GM21423 (cell line): ENCODE data around the gene CCDC192.
"Not testable (repeated sequence)": the region's sequence is repeated elsewhere in the genome, so short reads cannot be mapped to it uniquely, and the experiment has no call there.

Experiments
- ATAC-seq: cut with Tn5 transposase; IDR thresholded peaks from one replicate; pipeline ENCODE4 v1.9.1; 2021; ENCODE audit warnings: mild to moderate bottlenecking, moderate library complexity; ENCODE audit not compliant: unreplicated experiment

Gene CCDC192

DNA sequence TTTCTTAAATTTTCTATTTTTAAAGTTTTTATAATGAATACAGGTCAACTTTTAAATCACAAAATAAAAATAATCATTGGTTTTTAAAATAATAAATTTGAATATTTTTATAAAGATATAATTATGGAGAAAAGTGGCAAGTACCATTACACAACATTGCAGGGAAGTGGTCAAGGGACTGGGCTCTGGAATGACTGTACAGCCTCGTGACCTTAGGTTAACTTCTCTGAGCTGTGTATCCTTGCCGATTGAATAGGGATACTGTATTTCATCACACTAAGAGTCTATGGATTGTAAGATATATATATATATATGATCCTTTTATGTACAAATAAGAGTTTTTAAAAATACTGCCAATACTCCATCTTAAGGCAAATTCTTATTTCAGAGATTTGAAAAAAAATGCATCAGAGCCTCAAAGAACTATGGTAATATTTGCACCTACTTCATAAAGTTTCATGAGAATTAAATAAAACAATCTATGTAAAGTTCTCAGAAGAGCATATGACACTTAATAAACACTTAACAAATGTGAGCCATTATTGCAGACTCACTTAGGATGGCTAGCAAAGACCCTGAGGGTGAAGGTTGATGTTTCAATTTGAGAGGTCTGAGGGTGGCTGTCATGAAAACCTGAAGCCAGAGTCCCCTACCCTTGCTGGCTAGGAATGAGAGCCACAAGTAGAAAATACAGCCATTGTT is 136.5 kb downstream of the CCDC192 start:
- peak; percentile 56 for ATAC-seq

DNA sequence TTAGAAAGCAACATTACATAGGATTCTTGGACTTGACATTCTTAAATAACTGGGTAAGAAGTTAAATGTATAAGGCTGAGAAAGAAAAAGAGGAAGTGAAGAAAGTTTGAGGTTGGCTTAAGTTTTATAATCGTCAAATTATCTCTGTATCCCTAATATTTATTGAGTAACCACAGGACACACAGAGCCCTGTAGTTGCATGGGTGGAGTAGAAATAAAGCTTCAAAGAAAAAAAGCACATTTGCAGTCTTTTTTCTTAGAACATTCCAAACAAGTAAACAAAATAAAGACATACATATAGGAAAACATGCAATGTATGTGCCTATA is 137.0 kb downstream of the CCDC192 start:
- peak; percentile 68 for ATAC-seq

DNA sequence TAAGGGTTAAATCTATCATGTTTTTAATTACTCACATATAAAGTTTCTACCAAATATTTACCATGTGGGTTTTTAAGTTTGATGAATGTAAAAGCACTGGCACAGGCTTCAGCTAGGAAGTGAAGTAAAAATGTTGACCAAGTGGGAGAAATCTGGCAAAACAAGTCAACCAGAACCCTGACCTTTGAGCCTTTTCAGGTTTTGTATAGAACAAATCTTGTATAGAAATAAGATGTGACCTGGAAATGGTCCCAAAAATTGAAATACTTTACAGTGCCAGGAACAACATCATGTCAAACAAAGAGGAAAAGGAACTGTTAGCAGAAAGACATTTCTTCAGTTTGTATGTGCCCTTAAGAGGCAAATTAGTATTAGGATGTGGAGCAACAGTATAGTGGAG is 137.6 kb downstream of the CCDC192 start:
- no peak for ATAC-seq

DNA sequence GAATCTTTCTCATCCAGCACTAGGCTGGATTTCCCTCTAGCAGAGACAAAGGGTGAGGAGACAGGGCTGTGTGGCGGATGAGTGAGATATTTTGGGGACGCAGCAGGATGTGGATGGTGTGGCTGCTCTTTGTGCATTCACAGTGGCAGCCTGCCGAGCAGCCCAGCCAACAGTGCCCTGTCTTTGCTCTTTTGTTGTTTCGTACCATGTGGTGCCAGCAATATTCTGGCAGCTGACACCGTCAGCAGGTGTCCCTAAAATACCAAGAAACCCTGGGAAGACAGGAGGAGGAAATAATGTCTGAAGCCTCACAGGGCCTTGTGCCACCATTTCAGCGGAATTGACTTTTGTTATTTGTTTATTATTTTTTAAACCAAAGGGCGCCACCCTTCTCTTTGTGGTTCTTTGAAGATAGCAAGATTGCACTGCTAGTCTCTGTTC is 141.4 kb downstream of the CCDC192 start:
- ATAC-seq, result no peak

DNA sequence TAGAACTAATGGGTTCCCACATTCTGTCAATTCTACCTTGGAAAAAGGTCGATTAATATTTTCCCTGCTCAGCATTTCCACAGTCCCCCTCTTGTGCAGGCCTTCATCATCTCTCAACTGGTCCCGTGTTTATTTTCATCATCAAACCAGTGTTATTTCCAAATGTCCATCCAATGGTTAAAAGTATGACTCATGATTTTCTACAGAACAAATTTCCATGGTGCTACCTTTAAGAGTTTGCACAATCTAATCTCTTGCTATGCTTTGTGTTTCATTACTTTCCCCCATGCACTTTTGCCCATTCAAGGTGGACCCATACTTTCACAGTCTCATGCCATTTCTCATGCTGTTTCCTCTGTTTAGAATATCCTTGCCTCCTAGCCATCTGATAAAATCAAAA is 143.7 kb downstream of the CCDC192 start:
- ATAC-seq, result no peak

DNA sequence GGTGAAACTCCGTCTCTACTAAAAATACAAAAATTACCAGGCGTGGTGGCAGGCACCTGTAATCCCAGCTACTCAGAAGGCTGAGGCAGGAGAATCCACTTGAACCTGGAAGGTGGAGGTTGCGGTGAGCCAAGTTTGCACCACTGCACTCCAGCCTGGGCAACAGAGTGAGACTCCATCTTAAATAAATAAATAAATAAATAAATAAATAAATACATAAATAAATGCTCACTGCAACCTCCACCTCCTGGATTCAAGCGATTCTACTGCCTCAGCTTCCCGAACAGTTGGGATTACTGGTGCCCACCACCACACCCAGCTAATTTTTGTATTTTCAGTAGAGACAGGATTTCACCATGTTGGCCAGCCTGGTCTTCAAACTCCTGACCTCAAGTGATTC is 144.4 kb downstream of the CCDC192 start:
- not testable (repeated sequence) for ATAC-seq

DNA sequence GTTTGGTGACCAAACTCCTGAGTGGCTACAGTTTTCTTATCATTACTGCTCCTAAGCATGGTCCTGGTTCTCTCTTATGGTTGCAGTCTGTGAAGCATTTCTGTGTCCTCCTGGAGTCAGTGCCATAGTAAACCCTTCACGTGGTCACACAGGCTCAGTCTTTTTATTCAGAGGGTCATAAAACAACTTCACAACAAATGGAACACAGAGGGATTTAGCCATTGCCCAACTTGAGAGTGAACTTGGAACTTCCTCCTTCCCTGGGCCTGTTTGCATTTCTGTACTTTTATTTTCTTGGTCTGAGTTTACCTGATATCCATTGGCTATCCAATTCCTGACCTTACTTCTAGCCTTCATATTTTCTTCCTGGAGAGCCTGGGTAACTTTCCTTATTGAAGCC is 144.9 kb downstream of the CCDC192 start:
- no peak for ATAC-seq

DNA sequence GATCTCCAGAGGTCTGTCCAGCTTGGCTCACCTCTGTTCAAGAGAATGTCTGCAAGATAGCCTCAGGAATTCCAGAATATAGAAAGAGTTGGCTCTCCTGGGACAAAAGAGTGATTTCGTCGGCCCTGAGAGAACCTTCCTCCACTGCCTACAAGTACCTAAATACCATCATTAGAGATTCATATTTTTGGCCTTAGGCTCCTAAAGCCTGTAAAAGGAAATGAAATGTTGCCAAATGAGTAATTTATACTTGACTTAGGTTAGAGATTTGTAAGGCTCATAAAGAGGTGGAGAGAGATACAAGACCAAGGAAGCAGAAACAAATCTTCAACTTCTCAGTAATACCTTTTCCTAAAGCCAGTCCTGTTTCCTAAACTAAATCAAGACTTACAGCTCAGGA is 146.2 kb downstream of the CCDC192 start:
- ATAC-seq, result no peak

DNA sequence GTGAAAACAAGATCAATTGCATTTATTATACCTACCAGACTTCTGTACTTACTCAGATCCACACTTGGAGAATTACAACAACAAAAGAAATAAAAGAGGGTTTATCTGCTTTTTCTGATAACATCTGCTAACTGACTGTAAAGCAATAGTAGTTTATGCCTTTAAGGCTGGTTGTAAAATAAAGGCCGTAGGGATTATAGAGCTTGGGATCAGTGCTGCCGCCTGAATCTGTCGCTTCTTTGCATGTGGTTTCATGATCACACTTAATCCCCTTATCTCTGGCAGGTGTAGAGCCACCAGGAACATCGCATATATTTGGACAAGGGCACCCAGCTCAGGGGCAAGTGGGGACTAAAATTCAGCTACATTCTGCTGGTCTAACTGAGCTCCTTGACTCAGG is 146.7 kb downstream of the CCDC192 start:
- no peak for ATAC-seq

DNA sequence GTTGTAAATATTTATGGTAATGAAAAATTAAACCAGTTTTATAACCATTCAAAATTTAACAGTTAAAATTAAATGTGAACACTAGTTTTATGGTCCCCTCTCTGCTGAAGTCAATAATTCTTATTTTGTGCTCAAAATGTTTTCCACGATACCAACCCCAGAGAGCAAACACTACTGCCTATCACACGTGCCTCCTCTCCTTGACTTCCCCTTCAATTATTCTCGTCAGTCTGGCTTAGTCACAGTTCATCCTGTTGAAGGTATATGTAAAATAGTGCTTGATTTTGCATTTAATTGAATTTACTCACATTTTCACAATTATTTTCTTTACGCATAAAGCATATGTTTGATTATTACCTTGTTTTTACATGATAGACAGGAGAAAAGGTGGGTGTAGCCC is 148.8 kb downstream of the CCDC192 start:
- ATAC-seq, result no peak

DNA sequence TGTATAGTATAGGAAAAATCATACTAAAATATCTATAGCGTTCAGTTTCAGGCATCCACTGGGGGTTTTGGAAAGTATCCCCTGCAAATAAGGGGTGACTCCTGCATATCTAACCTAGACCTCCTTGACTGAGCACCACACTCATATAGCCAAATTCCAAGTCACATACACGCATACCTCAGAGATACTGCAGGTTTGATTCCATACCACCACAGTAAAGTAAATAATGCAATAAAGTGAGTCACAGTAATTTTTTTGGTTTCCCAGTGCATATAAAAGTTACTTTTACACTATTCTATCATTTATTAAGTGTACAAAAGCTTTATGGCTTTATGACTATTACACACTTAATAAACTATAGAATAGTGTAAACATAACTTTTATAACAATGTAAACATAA is 151.3 kb downstream of the CCDC192 start:
- no peak for ATAC-seq

DNA sequence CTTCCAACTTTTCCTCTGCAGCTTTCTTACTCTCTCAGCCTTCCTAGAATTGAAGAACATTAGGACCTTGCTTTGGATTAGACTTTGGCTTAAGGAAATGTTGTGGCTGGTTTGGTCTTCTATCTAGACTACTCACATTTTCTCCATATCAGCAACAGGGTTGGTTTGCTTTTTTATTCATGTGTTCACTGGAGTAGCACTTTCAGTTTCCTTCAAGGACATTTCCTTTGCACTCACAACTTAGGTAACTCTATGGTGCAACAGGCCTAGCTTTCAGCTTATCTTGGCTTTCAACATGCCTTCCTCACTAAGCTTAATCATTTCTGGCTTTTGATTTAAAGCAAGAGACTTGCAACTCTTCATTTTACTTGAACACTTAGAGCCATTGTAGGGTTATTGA is 153.1 kb downstream of the CCDC192 start:
- ATAC-seq, result peak; percentile 94

DNA sequence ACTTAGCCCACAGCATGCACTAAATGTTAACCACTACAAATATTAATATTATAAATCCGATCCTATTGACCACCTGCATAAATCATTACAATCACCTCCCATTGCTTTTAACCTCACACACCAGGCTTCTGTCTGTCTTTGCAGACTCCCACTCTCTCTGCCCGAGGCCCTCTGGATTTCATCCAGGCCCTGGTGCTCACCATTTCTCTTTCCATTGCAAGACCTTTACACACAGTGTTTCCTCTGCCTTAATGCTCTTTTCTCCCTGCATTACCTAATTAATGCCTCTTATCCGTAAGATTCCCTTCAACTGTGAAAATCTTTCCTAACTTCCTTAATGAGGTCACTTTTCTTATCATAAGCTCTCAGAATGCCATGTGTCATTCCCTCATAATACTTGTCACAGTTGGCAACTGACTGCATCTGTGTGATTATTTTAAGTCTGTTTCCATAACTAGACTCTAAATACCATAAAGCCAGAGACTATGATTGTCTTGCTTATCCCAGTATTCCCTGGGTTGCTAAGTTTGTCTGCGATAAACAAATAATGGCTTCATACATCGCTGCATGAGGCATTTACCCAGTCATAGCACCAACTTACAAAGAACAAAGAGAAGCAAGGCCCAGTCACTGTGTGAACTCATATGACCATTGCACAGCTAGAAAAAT is 155.1 kb downstream of the CCDC192 start:
- ATAC-seq, result no peak

DNA sequence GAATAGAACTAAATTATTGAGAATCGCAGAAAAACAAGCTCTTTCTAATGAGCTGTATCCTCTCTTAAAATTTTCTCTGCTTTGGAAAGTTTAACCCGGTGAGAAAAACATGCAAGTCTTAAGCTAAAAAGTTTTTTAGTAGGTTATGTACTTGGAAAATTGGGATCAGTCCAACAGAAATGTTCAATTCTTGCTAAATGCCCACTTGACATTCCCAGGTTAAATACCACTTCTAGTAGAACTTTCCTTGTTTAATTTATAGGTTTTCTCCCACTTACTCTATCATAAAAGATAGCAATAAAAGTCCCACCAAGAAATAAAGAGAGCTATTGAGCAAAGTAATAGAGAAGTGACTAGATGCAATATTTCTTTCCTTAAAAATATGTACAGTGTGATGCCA is 157.1 kb downstream of the CCDC192 start:
- ATAC-seq, result no peak

DNA sequence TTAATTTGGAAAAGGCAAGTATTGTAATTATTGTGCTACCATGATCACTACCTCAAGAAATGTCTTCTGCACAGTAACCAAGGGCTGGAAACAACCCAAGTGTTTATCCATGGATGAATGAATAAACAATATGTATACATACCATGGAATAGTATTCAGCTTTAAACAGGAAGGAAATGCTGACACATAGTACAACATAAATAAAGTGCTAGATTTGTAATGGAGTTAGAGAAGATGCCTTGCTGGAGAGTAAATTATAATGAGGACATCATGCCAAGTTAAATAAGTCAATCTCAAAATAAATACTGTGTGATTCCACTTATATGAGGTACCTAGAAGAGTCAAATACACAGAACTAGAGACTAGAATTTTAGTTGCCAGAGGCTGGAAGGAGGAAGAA is 160.0 kb downstream of the CCDC192 start:
- ATAC-seq, result no peak

DNA sequence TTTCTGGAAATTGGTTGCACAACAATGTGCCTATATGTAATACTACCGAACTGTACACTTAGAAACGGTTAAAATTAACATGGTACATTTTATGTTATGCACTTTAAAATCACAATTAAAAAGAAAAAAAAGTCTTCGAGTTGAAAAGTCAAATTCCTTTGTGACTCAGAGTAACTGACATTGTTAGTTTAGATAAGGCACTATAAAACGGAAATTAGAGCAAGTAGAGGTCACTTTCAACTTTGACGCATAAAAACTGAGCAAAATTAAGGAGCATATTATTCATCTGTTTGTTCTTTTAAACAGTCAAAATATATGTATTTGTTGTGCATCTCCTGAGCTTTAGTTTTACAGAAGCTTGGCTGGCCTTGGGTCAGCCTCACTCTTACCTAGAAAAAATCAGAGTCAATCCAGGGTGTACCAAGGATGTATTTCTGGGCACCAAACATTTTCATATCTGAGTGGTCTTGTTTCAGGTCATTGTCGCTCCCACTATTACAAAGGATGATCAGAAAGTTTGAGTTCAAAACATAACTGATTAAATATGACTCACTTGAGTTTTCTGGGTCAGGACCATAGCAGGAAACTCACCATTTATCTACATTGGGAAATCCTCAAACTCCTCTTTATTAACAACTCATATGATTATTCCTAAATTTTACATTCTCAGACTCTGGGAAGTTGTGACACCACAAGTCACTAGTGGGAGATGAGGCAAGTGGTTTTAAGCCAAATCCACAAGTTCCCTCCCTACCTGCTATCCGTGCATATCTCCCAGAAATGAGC is 160.6 kb downstream of the CCDC192 start:
- no peak for ATAC-seq

DNA sequence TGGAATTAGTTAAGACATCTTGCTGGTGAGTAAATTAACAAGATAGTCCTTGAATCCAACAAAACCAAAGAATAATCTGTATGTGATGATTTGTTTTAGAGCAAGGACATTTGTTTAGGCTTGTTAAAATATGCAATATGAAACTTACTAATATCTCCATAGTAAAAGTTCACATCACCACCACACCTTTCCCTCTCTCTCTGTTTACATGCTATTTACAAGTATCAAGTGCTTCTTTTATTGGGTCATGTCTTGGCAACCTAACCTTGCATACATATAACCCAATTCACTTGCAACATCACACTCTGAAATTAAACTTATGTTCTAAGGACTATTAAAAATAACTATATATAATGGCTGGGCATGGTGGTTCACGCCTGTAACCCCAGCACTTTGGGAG is 161.3 kb downstream of the CCDC192 start:
- no peak for ATAC-seq

DNA sequence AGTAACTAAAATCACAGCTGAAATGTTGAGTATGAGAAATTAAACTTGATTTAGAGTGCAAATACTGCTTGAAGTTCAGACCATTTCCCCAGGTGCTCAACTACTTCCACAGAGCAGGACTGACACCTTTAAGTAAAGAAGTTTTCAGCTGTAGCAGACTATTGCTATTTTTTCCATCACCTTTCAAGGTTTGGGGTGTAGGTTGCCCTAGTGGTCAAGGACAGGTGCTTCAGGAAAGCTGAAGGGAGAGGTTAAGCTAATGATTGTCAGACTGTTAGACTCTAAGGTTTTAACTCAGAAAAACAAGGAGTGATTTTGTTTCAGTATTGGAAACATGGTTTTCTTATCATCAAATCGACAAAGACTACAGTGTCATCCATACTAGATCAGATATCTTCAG is 162.1 kb downstream of the CCDC192 start:
- peak; percentile 57 for ATAC-seq

DNA sequence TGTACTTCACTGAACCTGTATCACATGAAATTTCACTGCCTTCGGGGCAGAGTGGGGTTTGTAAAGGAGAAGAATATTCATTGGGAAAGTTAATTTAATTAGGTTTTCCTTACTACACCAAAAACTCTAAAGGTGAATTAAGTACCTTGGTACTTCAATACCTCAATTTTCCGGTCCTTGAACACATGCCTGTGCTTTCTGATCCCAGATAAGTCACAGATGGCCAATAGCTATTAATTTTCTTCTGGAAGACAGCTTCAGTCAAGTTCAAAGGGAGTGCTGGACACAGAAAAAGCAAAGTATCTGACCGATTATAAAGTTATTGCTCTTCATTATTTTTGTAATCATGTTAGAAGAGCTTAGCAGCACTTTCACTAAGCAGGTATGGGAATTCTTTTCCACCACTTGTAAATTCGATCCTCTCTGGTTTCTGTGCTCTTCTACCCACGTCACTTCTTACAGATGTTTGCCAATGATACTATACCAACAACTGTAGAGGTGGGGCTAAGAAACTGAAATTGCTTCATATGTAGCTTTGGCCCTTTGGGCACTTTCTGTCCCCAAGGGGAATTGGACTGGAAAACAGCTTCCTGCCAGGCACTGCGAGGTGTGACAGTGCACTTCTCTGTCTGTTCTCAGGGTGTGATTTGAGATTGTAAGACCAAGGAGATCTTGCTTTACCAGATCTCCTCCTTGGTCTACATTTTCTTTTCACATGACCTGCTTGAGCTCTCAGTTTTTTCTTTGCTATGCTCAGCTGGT is 164.0 kb downstream of the CCDC192 start:
- ATAC-seq, result peak; percentile 71

DNA sequence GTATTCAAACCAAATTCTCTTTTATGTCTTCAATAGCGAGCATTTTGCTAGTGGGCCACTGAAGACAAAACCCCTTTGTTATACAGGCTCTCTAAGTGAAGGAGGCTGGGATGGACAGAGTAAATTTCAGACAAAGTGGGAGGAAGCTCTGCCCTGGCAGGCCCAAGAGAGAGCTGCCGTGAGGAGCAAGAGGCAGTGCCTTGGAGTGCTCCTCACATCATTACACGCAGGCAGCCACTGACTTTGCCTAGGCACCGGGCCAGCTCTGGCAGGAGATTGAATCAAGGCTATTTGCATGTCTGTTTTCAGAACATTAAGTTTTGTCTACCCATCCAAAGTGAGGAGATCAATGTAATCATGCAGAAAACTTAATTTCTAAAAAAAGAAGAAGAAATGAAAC is 167.7 kb downstream of the CCDC192 start:
- ATAC-seq, result peak; percentile 40

DNA sequence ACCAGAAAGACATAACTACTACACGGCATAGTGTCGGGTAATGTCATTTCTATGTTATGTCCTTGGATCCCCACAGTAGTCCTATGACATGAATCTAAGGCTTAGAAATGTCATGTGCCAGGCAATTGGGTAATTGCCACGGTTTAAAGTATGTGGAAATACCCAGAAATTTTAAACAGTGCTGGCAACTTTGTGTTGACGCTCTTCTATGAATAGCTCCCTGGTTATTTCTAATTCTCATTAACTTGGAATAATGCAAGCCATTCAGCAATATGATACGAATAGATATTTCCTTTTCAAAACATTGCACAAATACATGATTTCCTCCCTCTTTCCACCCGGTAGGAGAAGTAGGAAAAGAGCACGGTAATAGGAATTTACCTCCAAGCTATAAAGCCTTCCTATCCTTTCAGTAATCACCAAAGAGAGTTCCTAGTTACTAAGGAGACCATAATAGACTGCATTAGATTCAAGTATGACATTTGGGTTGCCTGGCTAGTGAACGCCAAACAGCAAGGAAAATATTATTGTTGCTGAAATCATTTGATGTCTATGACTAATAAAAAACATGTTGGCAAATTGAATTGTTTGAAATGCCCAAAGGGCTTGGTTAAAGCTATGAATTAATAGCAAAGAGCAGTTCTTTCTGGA is 168.4 kb downstream of the CCDC192 start:
- no peak for ATAC-seq
